ENCODE results near the gene MTRF1L.
"Not testable (repeated sequence)": the region's sequence is repeated elsewhere in the genome, so short reads cannot be mapped to it uniquely, and the experiment has no call there.

The MTRF1L gene

DNA sequence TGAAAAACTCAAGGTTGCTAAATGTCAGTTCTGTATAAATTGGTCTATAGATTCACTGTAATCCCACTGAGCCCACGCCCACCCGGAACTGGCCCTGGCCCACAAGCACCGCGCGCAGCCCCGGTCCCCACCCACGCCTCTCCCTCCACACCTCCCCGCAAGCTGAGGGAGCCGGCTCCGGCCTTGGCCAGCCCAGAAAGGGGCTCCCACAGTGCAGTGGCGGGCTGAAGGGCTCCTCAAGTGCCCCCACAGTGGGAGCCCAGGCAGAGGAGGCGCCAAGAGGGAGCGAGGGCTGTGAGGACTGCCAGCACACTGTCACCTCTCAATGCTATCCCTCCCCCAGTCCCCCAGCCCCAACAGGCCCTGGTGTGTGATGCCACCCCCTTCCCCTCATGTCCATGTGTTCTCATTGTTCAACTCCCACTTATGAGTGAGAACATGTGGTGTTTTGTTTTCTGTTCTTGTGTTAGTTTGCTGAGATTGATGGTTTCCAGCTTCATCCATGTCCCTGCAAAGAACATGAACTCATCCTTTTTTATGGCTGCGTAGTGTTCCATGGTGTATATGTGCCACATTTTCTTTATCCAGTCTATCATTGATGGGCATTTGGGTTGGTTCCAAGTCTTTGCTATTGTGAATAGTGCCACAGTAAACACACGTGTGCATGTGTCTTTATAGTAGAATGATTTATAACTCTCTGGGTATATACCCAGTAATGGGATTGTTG lies 36.2 kb downstream of the MTRF1L start:
- not testable (repeated sequence) for DNase-seq

DNA sequence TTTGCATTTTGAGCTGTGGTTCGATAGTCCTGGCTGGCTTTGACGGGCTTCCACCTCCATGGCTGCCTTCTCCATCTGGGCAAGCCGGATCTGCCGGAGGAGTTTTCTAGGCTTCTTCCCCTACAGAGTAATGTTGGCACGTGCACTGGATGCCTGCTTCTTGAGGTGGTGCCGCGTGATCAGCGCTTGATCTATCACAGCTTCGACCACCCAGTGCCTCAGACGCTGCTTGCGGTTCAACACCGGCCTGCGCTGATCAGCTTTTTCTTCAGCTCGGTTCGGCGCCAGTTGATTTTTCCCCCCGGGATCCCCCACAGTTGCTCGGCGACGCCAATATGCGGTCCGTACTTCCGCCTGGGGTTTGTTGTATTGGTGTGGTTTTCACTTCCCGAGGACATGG lies 43.2 kb downstream of the MTRF1L start:
- DNase-seq = no peak

DNA sequence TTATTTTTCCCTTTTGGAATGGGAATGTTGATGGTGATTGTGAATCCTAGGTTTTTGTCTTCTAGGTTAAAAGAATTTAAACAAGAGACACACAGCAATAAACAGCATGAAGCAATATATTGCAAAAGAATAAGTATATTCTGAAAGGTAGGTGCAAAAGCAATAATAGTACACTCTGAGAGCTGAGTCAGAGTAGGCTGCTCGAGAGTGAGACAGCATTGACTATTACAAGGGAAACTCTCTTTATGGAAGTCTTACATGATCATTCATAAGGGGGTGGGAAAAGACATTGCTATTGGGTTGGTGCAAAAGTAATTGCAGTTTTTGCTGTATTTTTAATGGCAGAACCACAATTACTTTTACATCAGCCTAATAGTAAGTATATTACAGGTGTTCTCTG lies 44.7 kb downstream of the MTRF1L start:
- DNase-seq = no peak

DNA sequence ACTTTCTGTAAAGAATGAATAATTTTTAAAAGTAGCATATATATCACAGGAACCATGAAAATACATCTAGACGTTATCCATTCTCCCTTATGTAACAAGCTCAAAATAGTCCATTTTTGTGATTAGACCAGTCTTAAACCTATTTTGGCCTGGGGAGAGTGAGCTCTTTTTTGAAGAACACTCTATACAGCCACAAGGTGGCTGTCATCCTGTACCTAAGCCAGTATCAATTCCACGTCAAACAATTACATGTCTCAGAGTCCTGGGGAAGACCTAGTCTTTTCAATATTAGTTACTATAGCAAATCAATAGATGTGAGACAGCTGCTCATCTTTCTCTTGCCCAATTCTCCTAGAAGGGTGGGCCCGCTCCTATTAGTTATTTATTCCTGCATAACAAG lies 48.1 kb downstream of the MTRF1L start:
- no peak for DNase-seq

DNA sequence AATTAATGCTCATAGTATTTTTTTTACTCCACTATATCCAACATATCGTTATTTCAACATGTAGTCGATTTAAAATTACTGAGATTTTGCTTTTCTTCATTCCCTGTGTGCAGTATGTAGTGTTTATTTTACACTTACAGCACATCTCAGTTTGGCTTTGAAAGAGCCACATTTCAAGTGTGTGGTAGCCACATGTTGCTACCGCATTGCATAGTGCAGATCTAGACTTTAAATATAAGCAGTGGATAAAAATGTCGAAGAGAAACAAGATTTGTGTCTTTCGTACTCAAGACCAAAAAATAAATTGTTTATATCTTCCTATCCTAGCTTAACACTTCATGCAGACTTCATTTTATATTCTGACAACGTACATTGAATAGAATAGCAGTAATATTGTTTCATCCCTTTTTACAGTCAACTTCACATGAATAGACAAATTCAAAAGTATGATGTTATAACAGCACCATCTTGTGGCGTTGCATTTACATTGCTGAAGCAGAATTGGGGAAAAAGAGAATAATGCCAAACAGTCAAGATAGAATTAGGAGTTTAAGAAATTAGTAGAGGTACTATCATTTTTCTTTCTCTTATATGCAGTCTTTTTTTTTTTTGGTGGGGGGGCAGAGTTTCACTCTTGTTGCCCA lies 49.5 kb downstream of the MTRF1L start:
- DNase-seq = no peak

DNA sequence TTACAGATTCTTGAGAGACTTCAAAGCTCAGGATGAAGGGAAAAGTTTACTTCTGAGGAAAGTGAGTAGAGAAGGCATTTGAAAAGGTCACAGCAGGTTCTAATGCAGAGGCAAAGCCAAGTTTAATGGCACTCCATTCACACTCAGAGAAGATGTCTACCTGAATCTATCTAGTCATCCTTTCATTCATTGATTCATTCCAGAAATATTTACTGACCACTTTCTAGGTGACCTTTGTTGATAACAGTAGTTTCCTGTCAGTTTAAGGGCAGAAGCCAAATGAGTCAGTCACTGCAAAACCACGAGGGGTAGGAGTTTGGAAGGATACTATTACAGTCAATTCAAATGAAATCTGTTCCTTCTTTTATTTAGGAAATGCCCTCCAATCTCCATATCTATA lies 50.5 kb downstream of the MTRF1L start:
- no peak for DNase-seq

DNA sequence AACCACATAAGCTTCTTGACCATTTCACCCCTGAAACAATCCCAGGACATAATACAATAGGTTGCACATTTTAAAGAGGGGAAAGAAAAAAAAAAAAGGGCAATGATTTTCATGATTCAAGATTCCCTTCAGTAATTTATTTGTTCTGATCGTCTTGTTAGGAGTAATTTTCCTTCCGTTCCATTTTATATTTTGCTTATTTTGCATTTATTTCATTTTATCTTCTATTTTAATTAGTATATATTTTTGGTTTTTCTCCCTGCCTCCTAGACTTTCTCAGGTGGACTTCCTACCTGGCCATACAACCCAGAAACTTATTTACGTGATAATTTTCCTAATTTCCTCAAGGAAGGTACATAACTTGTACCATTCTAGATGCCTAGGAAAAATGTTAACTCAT lies 52.3 kb downstream of the MTRF1L start:
- no peak for DNase-seq

DNA sequence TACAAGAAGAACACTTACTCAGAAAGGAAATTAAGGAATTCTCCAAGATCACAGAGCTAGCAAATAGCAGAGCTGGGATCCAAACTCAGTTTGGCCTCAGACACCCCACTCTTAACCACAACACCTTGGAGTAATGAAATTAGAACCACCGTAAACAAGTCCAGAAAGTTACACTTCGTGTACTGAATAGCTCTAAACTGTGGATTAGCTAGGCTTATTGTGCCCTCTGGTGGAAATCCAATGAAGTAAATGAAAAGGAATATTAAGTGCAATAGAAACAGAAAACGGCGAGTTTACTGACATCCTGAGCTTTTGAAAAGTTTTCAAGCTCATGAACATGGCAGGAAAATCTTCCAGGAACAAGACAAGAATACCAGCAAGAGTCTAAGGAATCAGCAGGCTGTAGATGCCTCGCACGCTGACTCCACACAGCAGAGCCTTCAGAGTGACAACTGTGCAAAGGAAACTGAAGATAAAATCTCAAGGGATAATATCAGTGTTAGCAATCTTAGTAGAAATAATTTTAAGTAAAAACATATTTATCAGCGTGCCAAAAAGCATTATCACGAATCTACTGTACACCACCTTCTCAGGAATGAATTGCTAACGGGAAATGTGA lies 54.2 kb downstream of the MTRF1L start:
- DNase-seq = peak; percentile 4

DNA sequence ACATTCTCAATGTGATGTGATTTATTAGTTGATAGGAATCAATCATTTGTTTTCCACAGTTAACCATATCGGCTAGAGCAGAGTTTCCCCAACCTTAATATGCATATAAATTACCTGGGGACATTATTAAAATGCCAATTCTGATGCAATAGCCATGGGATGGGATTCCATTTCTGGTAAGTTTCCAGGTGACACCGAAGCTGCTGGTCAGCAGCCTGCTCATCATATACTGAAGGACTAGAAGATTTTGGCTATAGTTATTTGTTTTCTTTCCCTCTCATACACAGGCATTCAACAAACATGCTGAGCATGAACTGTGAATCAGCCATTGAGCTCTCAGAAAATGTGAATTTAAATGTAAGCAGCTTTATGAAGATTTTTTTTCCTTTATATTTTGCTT lies 55.5 kb downstream of the MTRF1L start:
- DNase-seq = no peak

DNA sequence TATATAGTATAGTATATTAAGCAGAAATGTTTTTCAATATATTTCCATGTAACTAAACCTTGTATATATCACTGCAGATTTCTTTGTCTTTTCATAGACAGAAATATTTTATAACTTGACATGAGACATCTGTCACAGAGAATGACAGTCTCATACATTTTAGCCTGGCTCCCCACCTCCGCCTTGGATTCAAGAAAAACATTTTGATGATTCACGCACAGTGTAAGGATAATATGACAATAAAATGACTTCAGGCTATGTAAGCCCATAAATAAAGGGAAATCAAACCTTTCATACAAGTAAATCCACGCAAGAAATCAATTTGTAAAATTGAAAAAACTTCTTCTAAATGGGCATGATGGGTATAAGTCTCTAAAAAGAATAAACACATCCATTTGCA lies 56.0 kb downstream of the MTRF1L start:
- no peak for DNase-seq

DNA sequence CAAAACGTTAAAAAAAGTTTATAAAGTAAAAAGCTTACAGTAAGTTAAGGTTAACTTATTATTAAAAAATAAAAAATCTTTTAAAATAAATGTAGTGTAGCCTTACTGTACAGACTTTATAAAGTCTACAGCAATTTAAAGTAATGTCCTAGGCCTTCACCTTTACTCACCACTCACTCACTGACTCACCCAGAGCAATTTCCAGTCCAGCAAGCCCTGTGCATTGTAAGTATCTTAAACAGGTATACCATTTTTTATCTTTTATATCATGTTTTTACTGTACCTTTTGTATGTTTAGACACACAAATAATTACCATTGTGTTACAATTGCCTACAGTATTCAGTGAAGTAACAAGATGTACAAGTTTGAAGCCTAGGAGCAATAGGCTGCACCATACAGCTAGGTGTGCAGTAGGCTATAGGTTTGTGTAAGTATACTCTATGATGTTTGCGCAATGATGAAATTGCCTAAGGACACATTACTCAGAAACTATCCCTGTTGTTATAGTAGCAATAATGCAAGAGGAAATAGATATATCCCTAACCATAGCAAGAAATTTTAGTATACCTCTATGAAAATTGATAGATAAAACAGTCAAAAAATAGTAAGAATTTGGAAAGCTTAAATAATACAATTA lies 59.1 kb downstream of the MTRF1L start:
- DNase-seq = no peak

DNA sequence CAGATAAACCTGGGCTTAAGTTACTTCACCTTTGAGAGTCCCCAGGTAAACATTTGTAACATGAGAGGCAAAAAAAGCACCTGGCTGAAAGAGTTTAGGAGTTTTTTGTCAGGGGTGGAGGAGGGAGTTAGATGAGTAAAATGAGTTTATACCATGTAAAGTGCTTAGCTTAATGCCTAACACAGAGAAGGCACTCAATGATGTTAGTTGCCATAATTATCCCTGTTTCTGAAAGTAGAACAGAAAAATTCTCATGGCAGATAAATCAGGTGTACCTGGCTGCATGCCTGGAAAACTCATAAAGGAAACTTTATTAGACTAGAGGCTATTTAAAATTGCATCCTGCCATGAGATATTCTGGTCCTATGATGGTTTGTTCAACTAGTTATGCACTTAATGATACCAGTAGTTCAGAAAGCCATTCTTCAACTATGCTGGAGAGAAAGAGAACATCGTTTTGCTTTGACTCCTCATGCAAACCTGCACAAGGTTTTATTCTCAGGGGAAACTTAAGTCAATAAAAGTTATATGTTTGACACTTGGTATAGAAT lies 60.1 kb downstream of the MTRF1L start:
- no peak for DNase-seq

DNA sequence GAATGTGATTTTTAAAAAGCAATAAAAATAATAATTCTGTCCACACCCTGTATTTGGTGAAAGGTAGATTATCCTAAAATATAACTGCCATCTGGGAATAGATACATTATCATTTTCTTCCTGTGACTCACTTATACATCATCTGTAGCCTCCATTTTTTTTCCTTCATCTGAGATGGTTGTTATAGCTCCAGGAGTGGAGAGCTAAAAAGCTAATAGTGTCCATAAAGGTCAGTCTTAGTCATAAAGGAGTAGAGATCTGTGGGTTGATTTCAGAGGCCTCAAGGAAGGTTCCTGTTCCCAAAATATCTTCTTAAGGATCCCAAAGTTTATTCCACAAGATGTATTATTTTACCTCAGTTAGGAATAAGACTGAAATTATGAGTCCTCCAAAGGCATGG lies 60.8 kb downstream of the MTRF1L start:
- no peak for DNase-seq
